Bronchial epithelial cell (primary cell): ENCODE measurements around the gene PKDCC. TPM values are rescaled to one million over a fixed set of nuclear protein-coding genes. Genes with fewer than 3 reads are reported as not detected.

ENCODE experiments used
- DNase-seq: peaks from one replicate; pipeline ENCODE4 v3.0.0-alpha.2; 2010; ENCODE audit warnings: low read depth
- FAIRE-seq: peaks from 2 replicates; lab custom pipeline; 2011; peaks lifted over from hg19 to GRCh38; lab: Jason Lieb, UNC
- H3K27me3 ChIP-seq: 2 replicates; pipeline ENCODE4 v1.5.1; 2011; ENCODE audit warnings: low read length; ENCODE audit not compliant: control insufficient read depth, insufficient read depth
- H3K36me3 ChIP-seq: 2 replicates; pipeline ENCODE4 v1.5.1; 2011; ENCODE audit warnings: low read length; ENCODE audit not compliant: control insufficient read depth, insufficient read depth
- H3K4me3 ChIP-seq: 2 replicates; pipeline ENCODE4 v1.5.1; 2011; ENCODE audit warnings: mild to moderate bottlenecking, low read depth, low read length, control low read depth
- CTCF ChIP-seq: IDR thresholded peaks from 2 replicates; pipeline ENCODE4 v1.5.1; 2011; ENCODE audit warnings: mild to moderate bottlenecking, moderate library complexity, low read length, control low read depth, inconsistent platforms; ENCODE audit not compliant: insufficient read depth, severe bottlenecking
- total RNA-seq: library from RNA; depleted of rRNA; stranded (reverse); fragments of >200 nt; gene quantifications from 2 replicates; pipeline ENCODE4 v1.2.1, GENCODE V29; 2014

PKDCC gene
- total RNA-seq, 1 donor from 2014 or later = 0.79 TPM

- Histone ChIP-seq H3K36me3 (no peaks in the 10 kb centered on the region), H3K27me3 (peaks cover 1% of the 10 kb centered on the region), H3K4me3 (no peak overlapping the region)
- DNase-seq (no peak), FAIRE-seq (no peak)
- TF ChIP-seq CTCF = no peak
Observed at GRCh38 chr2:42036940-42037339, 10.9 kb upstream of the PKDCC start.

DNA sequence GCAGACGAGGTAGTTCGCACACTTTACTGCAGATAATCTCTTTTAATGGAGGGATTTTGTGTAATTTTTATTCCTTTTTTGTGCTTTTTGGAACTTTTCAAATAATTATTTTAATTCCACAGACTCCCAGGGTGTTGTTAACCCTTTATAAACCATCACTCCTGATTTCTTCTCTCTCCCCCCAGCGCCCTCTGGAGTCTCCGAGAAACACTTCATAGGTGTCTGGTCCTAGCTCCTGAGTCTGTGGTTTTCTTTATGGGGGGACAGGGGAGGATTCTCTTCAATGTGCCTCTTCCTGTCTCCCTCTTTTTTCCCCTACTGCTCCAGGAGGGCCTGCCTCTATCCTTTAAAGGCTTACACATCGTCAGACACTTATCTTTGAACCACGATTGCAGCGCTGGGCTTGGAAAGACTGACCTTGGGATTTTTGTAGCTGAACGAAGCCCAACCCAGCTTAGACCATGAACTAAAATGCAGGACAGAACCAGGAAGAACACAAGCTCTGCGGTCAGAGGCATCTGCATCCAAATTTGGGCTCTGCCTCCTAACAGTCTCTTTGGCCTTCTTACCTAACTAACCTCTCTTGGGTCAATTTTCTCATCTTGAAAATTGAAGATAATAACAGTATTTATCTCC, 7.1 kb upstream of the PKDCC start:
- Histone ChIP-seq H3K27me3 (peaks cover 1% of the 10 kb centered on the region), H3K4me3 (no peak overlapping the region), H3K36me3 (no peaks in the 10 kb centered on the region)
- no peak for FAIRE-seq
- DNase-seq = no peak
- TF ChIP-seq CTCF = no peak

- Histone ChIP-seq H3K4me3 (no peak overlapping the region), H3K36me3 (no peaks in the 10 kb centered on the region), H3K27me3 (peaks cover 4% of the 10 kb centered on the region)
- TF ChIP-seq CTCF = no peak
- DNase-seq = no peak
- FAIRE-seq = no peak
Observed at GRCh38 chr2:42041377-42042127, 6.3 kb upstream of the PKDCC start.

DNA sequence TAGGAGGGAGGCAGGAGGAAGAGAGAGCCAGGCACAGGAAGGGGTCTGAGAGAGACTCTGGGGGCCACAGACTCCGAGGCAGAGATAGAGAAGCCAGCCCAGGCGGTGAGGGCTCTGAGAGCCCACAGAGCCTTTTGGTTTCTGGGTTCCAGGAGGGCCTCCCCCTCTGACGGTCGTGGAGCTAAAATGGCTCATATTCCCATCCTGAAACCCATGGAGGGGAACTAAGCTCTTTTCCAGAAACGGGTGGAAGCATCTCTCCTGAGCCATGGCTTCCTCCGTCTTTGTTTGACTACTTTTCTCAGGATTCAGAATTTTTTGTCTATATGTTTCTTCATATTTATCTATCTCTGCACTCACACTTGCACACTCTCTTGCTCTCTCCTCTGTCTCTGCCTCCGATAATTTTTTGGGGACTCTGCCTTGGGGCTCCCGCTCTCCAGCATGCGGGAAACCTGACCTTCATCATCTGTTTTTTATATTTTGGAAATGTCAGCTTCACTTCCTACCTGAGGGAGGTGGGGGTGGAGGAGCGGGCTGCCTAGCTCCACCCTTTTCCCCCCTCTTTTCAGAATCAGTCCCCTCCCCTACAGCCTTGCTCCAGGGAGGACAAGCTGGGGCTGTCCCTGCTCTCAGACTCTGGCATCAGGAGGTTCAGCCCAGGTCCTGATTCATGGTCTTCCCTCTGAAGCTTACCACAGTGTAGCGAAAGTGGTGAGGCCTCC, 5.0 kb upstream of the PKDCC start:
- no peaks in the 10 kb centered on the region for H3K36me3 ChIP-seq
- no peak overlapping the region for H3K4me3 ChIP-seq
- H3K27me3 ChIP-seq = peaks cover 9% of the 10 kb centered on the region
- DNase-seq (no peak), FAIRE-seq (no peak)
- TF ChIP-seq CTCF = no peak

GRCh38 chr2:42043789-42044394, 3.9 kb upstream of the PKDCC start:
- no peak for DNase-seq
- Histone ChIP-seq H3K27me3 (peaks cover 11% of the 10 kb centered on the region), H3K36me3 (no peaks in the 10 kb centered on the region), H3K4me3 (no peak overlapping the region)
- no peak for TF ChIP-seq CTCF
- no peak for FAIRE-seq
